ENCODE data around the gene DNAJC24.

GRCh38 chr11:31325160-31325559 is 44.5 kb upstream of the DNAJC24 start:
- TF ChIP-seq, protein P1, sequence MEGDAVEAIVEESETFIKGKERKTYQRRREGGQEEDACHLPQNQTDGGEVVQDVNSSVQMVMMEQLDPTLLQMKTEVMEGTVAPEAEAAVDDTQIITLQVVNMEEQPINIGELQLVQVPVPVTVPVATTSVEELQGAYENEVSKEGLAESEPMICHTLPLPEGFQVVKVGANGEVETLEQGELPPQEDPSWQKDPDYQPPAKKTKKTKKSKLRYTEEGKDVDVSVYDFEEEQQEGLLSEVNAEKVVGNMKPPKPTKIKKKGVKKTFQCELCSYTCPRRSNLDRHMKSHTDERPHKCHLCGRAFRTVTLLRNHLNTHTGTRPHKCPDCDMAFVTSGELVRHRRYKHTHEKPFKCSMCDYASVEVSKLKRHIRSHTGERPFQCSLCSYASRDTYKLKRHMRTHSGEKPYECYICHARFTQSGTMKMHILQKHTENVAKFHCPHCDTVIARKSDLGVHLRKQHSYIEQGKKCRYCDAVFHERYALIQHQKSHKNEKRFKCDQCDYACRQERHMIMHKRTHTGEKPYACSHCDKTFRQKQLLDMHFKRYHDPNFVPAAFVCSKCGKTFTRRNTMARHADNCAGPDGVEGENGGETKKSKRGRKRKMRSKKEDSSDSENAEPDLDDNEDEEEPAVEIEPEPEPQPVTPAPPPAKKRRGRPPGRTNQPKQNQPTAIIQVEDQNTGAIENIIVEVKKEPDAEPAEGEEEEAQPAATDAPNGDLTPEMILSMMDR (IDR thresholded peaks at IDR 0.05) = no peak
- no peak for TF ChIP-seq POLR2A (IDR thresholded peaks at IDR 0.05)
- no peak for TF ChIP-seq EP300 (IDR thresholded peaks at IDR 0.05)

Data from upper lobe of left lung (tissue), 4 donors.